Measurements from ENCODE around the gene MCCC1. TPM values are rescaled to one million over a fixed set of nuclear protein-coding genes. Genes with fewer than 3 reads are reported as not detected.

MCCC1 gene
- total and polyA plus RNA-seq, 11 donors, result 32.8 to 58.4 (median 47.5) TPM

GRCh38 chr3:183027276-183027675 lies 72.0 kb downstream of the MCCC1 start:
- H3K27me3 ChIP-seq, result no peaks in the 10 kb centered on the region
- no peak for ATAC-seq
- peaks cover 0 to 8% (median 0%) of the 10 kb centered on the region in 12 donors for H3K9me3 ChIP-seq
- DNase-seq, result no peak
- no peaks in the 10 kb centered on the region for H3K4me1 ChIP-seq
- 96 to 100% (median 99%) methylated on average over 1 of the region's 1 CpG for WGBS, 4 donors
- H3K27ac ChIP-seq, result no peak overlapping the region
- intact Hi-C loops (cut with DNase I), result no loop called here
- H3K4me3 ChIP-seq, result no peak overlapping the region
- peaks cover 0 to 87% (median 63%) of the 10 kb centered on the region in 9 donors for H3K36me3 ChIP-seq
- TF ChIP-seq POLR2A (IDR thresholded peaks at IDR 0.05) (no peak), CTCF (IDR thresholded peaks at IDR 0.05) (no peak)

- Histone ChIP-seq H3K27me3 (no peaks in the 10 kb centered on the region), H3K4me3 (no peak overlapping the region), H3K27ac (no peak overlapping the region), H3K36me3 (peaks cover 0 to 94% (median 67%) of the 10 kb centered on the region in 9 donors), H3K9me3 (peaks cover 0 to 3% (median 0%) of the 10 kb centered on the region in 12 donors), H3K4me1 (no peaks in the 10 kb centered on the region)
- no peak for ATAC-seq
- no peak for TF ChIP-seq POLR2A (IDR thresholded peaks at IDR 0.05)
- TF ChIP-seq CTCF (IDR thresholded peaks at IDR 0.05), result no peak
- intact Hi-C loops (cut with DNase I), result no loop called here
- WGBS, 4 donors, result 85 to 88% (median 86%) methylated on average over 3 of the region's 3 CpGs
- no peak for DNase-seq
These were observed 76.3 kb downstream of the MCCC1 start for GRCh38 chr3:183022936-183023516.

- no peaks in the 10 kb centered on the region for H3K27me3 ChIP-seq
- DNase-seq, result no peak
- ATAC-seq, result no peak
- no peaks in the 10 kb centered on the region for H3K9me3 ChIP-seq
- TF ChIP-seq CTCF (IDR thresholded peaks at IDR 0.05) (no peak), POLR2A (IDR thresholded peaks at IDR 0.05) (no peak)
- no peaks in the 10 kb centered on the region for H3K4me1 ChIP-seq
- intact Hi-C loops (cut with DNase I), result no loop called here
- H3K27ac ChIP-seq, result no peak overlapping the region
- WGBS, 4 donors, result 94 to 99% (median 96%) methylated on average over 3 of the region's 3 CpGs
- no peak overlapping the region for H3K4me3 ChIP-seq
- H3K36me3 ChIP-seq, result peaks cover 0 to 88% (median 63%) of the 10 kb centered on the region in 9 donors
These were observed 80.7 kb downstream of the MCCC1 start for GRCh38 chr3:183018421-183019192.

GRCh38 chr3:183015185-183015584 lies 84.1 kb downstream of the MCCC1 start:
- Histone ChIP-seq H3K27ac (no peak overlapping the region), H3K27me3 (no peaks in the 10 kb centered on the region), H3K4me3 (no peak overlapping the region), H3K36me3 (peaks cover 0 to 63% (median 40%) of the 10 kb centered on the region in 9 donors), H3K4me1 (no peaks in the 10 kb centered on the region), H3K9me3 (no peaks in the 10 kb centered on the region)
- TF ChIP-seq POLR2A (IDR thresholded peaks at IDR 0.05) (no peak), CTCF (IDR thresholded peaks at IDR 0.05) (no peak)
- no peak for ATAC-seq
- 78 to 84% (median 79%) methylated on average over 2 of the region's 2 CpGs for WGBS, 4 donors
- intact Hi-C loops (cut with DNase I), result no loop called here
- DNase-seq, result no peak
